HG02678 (cell line): Measurements from ENCODE around the gene SH3RF3.

Source experiments
- ATAC-seq: cut with Tn5 transposase; IDR thresholded peaks from one replicate; pipeline ENCODE4 v1.9.1; 2021; ENCODE audit warnings: mild to moderate bottlenecking, moderate library complexity; ENCODE audit not compliant: unreplicated experiment

Gene SH3RF3

GRCh38 chr2:109299536-109299935, 170.5 kb downstream of the SH3RF3 start:
- ATAC-seq = no peak

GRCh38 chr2:109300582-109300981, 171.6 kb downstream of the SH3RF3 start:
- no peak for ATAC-seq

DNA sequence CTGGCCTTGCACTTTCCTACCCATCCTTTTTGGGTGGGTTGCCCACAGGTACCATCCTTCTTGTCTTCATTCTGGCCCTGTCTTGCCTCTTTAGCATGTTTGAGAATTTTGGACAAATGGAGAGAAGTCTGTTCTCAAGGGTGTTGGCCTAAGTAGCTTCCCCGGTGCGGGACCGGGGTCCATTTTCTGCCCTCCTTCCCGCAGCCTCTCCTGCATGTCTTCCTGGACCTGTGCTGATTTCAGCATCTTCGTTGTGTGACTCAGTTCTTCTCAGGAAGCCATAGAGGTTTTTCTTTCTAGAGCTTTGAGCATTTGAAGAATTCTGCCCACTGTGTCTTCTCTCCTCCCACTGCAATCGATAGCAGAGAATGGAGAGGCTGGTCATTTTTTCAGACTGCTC, 172.7 kb downstream of the SH3RF3 start:
- ATAC-seq = no peak

DNA sequence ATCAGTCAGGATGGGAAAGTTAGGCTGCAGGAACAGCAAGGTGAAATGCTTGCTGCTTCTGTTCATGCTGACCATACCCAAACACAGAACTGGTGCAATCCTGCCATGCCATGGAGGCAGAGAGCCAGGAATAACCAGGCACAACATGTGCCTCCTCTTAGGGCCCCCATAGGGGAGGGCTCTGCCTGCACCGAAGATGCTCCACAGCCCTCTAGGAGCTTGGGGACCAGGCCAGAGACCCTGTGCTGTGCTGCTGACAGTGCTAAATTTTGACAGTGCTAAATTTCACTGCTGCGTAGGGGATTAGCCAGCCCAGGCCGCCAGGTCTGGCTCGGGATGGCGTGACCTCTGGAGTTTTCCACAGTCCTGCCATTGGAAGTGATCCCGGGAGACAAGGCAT, 173.3 kb downstream of the SH3RF3 start:
- no peak for ATAC-seq

GRCh38 chr2:109304242-109304641, 175.2 kb downstream of the SH3RF3 start:
- ATAC-seq = no peak

DNA sequence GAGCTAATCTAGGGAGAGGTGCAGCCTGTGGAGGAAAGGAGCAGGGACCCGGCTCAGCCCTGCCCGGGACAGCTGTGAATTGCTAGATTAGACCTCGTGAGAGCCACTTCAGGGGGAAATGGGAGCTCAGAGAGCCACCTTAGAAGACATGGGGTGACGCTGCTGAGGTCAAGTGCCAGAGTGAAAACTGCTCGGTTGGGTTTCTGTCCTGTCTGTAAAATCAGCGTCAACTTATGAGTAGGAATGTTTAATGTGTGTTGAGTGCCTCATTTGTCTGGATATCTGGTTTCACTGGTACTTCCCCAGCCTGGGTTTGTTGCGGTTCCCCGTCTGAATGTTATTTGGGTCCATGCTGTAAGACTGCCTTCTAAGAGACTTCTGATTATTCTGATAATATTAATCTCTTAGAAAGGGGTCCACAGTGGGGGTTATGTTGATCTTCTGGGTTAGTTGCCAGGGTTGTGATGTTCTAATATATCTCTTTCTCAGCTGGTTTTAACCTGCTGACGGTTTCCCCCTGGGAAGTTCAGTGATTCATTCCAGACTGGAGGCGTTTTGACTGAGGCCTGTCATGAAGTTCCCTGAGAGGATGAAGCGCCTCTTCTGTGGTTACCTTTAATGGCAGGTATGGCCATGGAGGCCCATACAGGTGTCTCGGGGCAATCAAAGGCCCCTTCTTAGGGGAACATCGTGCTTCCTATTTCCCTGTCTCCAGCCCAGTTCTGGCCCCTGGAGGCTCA, 175.9 kb downstream of the SH3RF3 start:
- ATAC-seq = no peak

DNA sequence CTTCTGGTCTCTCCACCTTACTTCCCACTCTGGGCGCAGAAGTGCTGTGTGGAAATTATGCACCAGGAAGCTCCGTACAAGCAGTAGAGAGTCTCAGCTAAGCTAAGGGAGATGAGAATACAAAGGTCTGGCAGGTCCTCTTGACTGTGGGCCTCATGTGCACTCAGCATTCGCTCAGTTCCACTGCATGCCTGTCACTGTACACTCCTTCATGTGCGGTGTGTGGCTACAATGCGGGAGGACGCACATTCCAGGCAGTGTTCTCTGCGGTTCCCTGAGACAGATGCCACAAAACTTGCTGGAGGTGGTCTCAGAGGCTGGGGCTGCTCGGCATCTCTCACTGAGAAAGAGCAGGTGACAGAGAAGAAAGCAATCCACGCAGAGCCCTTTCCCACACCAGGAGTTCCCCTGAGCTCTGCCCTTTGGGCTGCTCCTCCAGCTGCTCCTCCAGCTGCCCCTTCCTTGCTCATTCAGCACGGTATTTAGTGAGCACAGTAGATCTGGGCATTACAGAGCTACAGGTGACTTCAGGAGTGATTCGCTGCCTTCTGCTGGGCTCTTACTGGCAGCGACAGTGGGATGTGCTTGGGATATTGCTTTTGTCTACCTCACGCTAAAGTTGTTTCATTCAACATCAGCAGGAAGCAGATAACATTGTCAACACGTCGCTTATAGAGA, 176.6 kb downstream of the SH3RF3 start:
- ATAC-seq = no peak

GRCh38 chr2:109306190-109306589, 177.2 kb downstream of the SH3RF3 start:
- no peak for ATAC-seq

DNA sequence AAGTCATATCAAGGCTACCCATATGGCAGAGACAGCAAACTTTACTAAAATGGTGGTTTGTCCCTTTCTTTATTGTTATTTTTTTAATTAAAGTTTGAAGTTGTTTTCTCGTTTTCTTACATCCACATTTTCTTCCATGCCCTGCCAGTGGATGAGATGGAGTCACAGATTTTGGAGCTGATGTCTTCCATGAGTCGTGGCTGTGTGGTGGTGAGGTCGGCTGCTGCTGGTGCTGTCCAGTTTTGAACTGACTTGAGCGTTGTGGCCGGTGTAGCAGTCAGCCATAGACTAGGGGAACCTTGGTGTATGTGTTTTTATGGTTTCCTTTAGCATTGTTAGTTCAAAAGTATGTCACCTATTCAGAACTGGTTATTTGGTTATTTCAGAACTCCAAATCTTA, 182.8 kb downstream of the SH3RF3 start:
- no peak for ATAC-seq

- ATAC-seq = no peak
Measured at GRCh38 chr2:109312902-109313301, 183.9 kb downstream of the SH3RF3 start.

DNA sequence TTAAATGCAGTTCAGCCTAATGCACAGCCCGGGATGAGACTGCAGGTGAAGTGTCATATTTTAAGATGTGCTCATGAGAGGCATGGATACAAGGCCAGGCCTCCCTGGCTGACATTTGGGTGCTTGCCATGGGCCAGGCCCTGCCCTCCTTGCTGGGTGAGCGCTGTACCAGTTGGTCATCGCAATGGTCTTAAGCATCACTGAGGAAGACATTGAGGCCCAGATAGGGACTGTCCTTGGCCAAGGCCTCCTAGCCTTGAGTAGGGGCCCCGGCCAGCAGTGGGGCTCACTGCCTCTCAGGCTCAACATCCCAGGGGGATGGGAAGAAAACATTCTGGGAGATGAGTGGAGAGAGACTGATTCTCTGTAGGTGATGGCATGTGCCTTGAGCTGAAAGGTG, 184.3 kb downstream of the SH3RF3 start:
- ATAC-seq = no peak

DNA sequence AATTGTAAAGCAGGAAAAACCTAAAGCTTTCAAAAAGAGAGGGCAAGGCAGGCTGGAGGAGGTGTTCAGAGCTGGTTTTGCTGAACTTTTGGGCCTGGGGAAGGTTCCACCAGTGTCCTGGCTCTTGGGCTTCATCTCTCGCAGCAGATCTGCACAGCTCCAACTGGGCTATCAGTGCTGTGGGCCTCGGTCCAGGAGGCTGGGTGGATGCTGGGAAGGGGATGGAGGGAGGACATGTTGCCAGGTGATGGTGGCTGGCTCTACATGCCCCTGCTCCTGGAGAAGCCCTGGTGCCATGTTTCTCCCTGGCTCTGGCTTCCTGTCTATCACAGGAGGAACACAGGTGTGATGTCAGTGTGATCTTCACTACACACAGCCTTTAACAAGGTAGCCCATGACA, 187.1 kb downstream of the SH3RF3 start:
- ATAC-seq = no peak

GRCh38 chr2:109317471-109318095, 188.6 kb downstream of the SH3RF3 start:
- no peak for ATAC-seq

- no peak for ATAC-seq
Measured at GRCh38 chr2:109318150-109318948, 189.3 kb downstream of the SH3RF3 start.

DNA sequence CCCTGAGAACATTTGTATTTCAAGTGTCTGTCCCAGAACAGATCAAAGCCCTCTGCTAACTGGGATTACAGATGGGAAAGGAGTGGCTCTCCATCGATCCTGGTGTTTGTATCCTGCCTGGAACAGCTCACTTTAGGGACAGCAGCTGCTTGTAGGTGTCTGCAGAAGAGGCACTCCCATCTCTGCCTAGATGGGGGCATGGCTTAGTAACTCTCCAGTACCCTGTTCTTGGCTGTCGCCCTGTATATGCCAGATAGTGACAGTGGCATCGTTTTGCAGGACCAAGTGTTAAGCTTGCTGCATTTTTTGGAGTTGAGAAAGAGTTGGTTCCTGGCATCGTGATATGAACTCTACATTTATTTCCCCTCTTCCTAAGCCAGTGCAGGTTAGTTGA, 189.9 kb downstream of the SH3RF3 start:
- no peak for ATAC-seq

DNA sequence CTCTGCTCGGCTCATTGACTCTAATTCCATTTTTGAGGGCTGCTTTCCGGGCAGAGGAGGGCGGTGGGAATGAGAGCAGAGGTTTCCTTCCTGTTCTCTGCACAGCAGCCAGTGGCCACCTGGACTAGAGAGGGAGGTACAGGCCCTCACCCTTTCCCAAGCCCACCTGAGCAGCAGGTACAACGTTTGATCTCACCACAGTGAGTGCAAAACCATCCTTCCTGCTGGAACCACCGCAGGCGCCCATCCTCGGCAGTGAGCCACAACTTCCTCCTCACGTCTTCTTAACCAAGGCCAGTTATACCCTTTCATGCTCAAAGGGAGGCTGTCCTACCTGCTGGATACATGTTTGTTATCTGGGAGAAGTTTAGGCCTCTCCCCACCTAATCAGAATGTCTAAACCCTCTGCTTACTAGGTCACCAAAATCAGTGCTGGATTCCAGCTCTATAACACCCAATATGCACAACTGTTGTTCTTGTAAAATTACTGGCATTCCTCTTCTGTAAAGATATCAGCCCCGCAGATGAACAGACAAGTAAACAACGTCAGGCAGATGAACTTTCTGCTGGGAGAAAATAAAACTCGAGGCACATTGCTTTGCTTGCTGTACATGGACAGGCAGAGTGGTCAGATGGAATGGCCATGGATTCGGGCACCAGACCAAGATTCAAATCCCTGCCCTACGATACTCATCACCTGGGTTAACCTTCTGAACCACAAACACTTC, 191.4 kb downstream of the SH3RF3 start:
- ATAC-seq = no peak

- ATAC-seq = no peak
Measured at GRCh38 chr2:109321570-109321969, 192.6 kb downstream of the SH3RF3 start.

DNA sequence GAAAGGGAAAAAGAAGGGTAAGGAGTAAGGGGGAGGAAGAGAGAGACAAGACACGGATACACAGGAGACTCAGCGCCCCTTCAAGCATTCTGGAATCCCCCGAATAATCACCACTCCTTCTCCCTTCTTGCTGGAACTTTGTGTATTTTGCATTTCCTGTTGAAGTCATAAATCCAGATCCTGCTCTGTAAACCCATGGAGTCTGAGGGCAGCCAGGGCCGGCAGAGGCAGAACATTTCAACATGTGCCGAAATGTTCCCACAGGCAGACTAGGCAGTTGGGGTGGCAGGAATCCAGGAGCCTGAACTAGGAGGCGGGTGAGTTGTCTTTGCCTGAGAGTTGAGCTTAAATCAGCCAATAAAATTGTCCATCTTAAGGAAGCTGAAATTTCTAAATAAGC, 193.1 kb downstream of the SH3RF3 start:
- no peak for ATAC-seq

GRCh38 chr2:109322641-109323040, 193.6 kb downstream of the SH3RF3 start:
- ATAC-seq = no peak

- ATAC-seq = no peak
Measured at GRCh38 chr2:109324861-109325260, 195.9 kb downstream of the SH3RF3 start.

- ATAC-seq = no peak
Measured at GRCh38 chr2:109325570-109325969, 196.6 kb downstream of the SH3RF3 start.
